Suppressor macrophage treated with lipopolysaccharide for 1 hour (primary cell): Measurements from ENCODE around the gene ING5.

Experiments used
- DNase-seq, 3 donors: peaks; one replicate each; pipeline ENCODE4 v3.0.0-alpha.2; 2020 to 2022

Gene ING5

GRCh38 chr2:241763551-241764274 lies 61.9 kb downstream of the ING5 start:
- peak in 2 of 3 donors; percentile 13 to 27 for DNase-seq

DNA sequence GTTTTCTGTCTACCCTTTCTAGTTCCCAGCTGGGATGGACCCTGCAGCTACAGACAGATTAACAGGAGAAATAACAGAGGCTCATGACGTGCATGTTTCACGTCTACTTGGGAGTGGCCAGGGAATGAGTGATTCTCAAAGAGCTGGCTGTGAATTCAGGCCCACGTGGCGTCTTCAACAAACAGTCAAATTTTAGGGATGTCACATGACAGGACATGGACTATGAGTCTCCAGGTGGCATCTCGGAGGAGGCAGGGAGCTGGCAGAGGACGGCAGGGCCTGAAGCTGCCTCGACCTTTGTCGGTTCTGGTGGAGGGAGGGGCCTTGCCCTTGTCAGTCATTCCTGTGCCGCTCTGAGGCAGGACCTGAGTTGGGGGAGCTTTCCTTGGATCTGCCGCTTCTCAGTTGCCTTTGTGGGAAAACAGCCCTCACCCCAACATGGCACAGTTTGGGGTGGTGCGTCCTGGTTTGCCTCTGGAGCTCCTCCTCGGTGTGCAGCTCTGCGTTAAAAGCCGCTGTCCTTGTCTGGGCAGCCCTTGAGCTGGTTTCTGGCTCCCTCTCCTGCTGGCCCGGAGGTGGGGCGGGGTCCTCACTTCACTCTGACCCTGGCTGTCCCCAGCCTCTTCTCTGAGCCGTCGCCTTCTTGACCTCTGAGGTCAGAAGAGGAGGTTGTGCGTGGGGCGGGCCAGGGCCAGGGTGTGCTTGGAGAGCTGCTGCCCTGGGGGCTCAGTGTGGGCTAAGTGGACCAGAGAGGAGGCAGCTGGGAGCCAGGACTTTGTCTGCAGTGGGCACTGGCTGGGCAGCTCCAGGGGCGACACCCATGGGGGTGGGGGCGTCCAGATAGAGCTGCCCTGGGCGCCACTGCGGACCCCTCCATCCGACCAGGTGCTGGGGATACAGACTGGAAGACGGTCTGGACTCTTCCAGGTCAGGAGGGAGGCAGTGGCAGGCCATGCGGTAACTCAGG lies 62.7 kb downstream of the ING5 start:
- no peak for DNase-seq

DNA sequence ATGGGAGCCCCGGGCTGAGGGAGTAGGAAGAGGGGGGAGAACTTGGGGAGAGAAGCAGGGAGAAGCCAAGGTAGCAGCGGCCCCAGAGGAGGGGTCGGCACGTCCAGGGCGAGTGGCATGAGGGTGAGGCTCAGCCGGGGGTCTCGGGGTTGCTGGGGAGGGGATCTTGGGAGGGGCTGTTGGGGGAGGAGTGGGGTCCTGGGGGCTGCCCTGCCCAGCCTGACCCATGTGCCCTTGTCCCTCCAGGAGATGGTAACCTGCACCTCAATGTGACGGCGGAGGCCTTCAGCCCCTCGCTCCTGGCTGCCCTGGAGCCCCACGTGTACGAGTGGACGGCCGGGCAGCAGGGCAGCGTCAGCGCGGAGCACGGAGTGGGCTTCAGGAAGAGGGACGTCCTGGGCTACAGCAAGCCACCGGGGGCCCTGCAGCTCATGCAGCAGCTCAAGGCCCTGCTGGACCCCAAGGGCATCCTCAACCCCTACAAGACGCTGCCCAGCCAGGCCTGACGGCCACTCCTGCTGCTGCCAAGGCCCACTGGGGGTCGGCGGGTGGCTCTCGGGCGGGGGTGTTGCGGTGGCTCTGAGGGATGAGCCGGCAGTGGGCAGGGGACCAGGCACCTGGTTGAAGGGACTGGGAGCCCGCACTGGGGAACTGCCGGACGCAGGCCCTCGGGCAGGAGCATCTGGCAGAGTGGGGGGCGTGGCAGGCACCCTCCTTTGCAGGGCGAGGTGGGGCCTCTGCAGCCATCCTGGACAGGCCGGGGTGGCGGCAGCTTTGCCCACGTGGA lies 65.8 kb downstream of the ING5 start:
- no peak for DNase-seq

- no peak for DNase-seq
Measured at GRCh38 chr2:241768251-241768711, 66.4 kb downstream of the ING5 start.

- no peak for DNase-seq
Measured at GRCh38 chr2:241768850-241769249, 67.0 kb downstream of the ING5 start.

GRCh38 chr2:241769819-241770184 lies 68.0 kb downstream of the ING5 start:
- DNase-seq = no peak

- no peak for DNase-seq
Measured at GRCh38 chr2:241770185-241770935, 68.5 kb downstream of the ING5 start.

DNA sequence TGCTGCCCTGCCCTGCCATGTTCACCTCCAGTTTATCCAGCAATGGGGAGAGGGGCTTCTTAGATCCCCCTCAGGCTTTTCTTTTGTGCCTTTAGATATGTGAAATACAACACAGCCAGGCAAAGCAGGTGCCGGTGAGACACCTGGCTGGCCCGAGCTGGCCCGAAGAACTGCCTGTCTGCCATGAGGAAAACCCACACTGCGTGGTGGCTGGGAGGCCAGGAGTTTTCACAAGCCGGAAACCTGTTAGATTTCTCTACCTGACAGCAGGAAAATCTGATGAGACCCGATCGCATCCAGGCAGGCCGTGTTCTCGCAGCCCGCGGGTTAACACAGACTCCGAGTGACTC lies 69.1 kb downstream of the ING5 start:
- DNase-seq = no peak

DNA sequence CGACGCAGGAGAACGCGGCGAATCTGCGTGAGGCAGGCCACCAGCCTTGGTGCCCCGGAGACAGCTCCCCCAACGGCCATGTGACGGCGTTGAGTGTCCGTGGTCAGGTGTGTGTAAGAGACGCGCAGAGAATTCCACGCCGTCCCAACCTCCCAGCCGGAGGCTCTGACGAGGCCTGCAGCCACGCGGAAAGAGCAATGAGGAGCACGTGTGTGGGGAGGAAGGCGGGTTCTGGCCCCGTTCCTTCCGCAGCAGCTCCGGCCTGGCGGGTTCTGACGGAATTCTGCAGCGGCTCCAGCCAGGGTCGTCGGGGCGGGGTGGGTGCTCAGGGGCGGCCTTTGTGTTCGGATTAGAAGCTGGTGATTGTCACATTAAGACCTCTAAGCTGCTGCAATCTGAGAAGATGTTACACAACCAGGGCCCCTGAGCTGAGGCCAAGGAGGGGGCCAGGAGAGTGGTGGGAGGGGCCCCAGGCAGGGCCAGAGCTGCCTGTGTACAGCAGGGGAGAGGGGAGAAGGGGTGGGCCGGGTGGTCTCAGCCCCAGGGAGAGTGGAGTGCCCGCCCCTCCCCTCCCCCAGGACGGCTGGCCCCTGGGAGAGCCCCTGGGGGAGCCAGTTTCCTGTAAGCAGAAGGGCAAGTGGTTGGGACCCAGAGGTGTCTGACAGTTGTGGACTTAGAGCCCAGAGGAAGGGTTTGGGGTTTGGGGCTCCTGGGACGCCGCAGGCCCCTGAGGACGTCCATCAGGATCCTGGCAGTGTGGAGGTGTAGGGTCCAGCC lies 69.6 kb downstream of the ING5 start:
- DNase-seq = no peak

DNA sequence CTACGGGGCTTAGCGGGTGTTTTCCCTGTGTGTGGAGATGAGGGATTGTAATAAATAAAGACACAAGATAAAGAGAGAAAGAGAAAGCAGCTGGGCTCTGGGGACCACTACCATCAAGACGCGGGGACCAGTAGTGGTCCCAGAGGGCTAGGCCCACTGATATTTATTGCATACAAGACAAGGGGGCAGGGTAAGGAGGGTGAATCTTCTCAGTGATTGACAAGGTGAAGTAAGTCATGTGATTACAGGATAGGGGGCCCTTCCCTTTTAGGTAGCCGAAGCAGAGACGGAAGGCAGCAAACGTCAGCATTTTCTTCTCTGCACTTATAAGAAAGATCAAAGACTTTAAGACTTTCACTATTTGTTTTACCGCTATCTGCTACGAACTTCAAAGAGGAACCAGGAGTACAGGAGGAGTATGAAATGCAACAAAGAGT lies 70.2 kb downstream of the ING5 start:
- no peak for DNase-seq

- no peak for DNase-seq
Measured at GRCh38 chr2:241773511-241774418, 71.9 kb downstream of the ING5 start.

GRCh38 chr2:241774419-241775222 lies 72.8 kb downstream of the ING5 start:
- DNase-seq = no peak

DNA sequence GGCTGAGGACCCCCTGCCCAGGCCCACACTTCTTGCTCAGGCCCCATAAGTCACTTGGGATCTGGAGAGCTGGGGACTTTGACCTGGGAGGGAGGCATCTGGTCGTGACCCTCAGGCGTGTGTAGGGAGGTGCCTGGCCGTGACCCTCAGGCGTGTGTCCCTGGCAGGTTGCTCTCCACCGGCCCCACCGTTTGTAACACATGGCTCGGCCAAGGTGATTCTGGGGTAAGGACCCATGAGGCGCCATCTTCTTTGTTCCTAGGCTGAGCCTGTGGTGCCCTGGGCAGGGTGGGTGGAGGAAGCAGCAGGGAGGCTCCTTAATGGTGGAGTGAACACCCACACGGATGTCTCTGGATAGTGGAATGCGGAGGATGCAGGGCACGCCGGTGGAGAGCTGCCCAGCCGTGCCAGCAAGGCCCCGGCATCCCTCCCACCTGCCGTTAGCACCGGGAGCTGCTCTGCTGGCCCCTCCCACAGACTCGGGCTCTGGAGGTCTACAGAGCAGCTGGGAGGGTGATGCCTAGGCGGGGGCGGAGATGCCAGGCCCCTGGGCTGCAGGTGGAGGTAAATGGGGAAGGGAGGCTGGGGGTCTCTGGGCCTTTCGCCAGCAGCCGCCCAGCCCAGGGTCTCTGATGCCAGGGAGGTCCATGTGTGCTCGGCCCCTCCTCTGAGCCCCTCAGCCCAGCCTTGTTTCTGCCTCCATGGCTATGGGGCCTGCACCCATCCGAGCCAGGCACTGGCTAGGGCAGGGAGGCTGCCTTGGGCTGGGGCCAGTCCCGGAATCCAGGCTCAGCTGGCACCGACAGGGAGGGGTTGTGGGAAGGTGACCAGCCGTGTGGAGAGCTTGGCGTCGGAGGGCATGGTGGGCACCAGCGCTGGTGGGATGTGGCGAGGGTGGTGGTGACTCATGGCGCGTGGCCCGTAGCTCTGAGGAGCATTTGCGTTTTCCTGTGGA lies 73.7 kb downstream of the ING5 start:
- DNase-seq = no peak

DNA sequence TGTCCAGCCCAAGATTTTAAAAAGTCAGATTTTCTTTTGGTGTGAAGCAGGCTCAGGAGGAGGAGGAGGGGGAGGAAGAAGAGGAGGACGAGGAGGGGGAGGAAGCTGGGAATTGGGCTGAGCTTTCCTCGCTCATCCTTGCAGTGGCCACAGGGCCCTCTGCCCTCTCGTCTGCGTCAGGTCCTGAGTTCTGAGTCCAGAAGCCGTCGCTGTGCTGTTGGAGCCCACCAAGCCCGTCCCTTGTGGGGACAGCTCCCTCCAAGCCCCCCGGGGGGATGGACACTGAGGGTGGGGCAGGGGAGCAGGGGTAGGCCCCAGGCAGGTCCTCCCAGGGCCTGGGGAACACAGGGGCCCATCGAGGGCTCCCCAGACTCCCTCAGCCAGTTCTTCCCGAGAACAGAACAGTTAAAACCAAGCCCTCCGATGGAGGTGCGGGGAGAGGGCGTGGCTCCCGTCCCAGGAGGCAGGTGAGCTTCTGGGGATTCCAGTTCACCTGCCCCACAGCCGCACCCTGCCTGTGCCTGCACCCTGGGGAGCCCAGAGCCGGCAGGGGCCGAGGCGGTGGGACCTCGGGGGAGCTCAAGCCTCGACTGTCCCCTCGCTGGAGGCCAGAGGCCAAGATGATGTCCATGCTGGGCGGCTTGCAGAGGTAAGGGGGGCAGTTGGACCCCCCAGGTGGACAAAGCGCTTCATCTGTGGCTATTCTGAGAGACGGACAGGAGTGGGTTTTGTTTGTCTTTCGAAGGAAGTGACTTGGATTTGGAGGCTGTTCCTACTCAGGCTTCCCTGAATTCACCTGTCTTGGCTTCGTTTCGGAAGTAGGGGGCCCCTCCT lies 74.7 kb downstream of the ING5 start, which contains the start of gene GAL3ST2:
GAL3ST2 (plus strand) TSS at position 487 of the 834 bp plus-strand sequence; CDS start at position 621, 134 bp downstream.
- DNase-seq = no peak

- no peak for DNase-seq
Measured at GRCh38 chr2:241777170-241777685, 75.4 kb downstream of the ING5 start.

DNA sequence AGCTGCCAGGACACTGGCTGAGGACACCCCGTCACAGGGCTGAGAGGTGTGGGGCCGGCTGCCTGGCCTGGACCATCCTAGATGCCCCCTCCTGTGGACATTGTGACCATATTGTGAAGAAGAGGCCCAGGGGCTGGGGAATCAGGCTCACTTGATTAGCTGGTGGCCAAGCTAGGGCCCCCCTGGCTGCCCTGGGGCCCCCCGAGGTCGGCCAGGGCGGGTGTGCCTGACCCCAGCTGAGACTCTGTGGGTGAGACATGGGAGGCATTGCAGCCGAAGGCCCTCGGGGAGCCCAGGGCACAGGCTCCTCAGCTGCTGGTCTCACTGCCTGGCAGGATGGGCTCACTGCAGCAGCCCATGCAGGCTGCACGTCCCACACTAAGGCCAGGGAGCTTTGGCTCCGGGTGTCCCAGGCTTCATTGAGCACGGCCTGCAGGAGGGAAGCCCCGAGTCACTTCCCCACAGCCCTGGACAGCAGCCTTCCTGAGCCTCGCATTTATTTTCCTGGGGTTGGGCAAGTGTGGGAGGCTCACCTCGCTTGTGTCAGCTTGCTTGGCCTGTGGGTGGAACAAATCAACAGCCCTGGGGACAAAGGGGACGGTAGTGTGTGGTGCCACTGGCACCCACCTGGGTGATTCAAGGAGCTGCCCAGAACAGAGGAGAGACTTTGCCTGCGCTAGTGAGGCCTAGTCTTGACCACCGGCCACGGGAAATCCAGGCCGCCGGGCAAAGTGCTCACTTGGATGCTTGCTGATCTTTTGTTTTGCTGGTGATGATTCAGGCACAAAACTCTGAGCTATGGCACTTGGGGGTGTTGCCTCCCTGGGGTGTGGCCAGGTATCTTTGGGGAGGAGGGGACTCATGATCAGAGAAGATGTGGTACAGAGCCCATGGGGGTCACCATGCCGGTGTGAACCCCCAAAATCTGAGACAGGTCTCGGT lies 76.1 kb downstream of the ING5 start:
- DNase-seq = peak in 1 of 3 donors; percentile 20
